B cell (primary cell): Measurements from ENCODE around the gene COL4A1. TPM values are rescaled to one million over a fixed set of nuclear protein-coding genes. Genes with fewer than 3 reads are reported as not detected.

ENCODE experiments used
- ATAC-seq: fragments of 200-7000 bp; cut with Tn5 transposase; one replicate; pipeline ENCODE4 v1.10.0; 2021; ENCODE audit warnings: low read depth, mild to moderate bottlenecking, moderate number of reproducible peaks, moderate library complexity
- CTCF ChIA-PET: fragments of 350-600 bp; sonication (Branson Sonifier 250); formaldehyde crosslinking; loops from one replicate; lab custom pipeline; 2021; ENCODE audit warnings: antibody characterized with exemption, inconsistent platforms; lab: Charles Lee
- POLR2A ChIA-PET: fragments of 350-600 bp; sonication (Branson Sonifier 250); formaldehyde crosslinking; loops from one replicate; lab custom pipeline; 2021; ENCODE audit warnings: antibody characterized with exemption; lab: Charles Lee
- DNase-seq: peaks from one replicate; pipeline ENCODE4 v3.0.0; 2013
- H2AFZ ChIP-seq: 2 replicates; pipeline ENCODE4 v1.6.1; 2012; ENCODE audit warnings: mild to moderate bottlenecking, low read depth, low read length; ENCODE audit not compliant: insufficient read depth, poor library complexity, severe bottlenecking
- H3K27ac ChIP-seq, 2 donors: 1 replicate in 1 of 2; 2 replicates in 1 of 2; pipeline ENCODE4 v1.5.1; 2012 to 2013; ENCODE audit warnings: low read length in 2 of 2, mild to moderate bottlenecking in 2 of 2, moderate library complexity in 1 of 2
- H3K27me3 ChIP-seq, 4 experiments: fragments of 200-600 bp in 1 of 4; sonication (generic) in 1 of 4; replicated peaks in 1 of 4; 1 replicate in 2 of 4; 2 replicates in 2 of 4; pipeline versions ENCODE4 v1.6.1 to v1.7.0; 2013 to 2016; ENCODE audit warnings: low read length in 3 of 4, mild to moderate bottlenecking in 2 of 4, mixed read lengths in 1 of 4, moderate library complexity in 1 of 4; ENCODE audit not compliant: insufficient read depth in 4 of 4, control insufficient read depth in 3 of 4; ENCODE audit errors: control extremely low read depth in 1 of 4
- H3K36me3 ChIP-seq, 2 experiments: replicated peaks in 1 of 2; 1 replicate in 1 of 2; 2 replicates in 1 of 2; pipeline versions ENCODE4 v1.6.1 to v1.7.1; 2013; ENCODE audit warnings: low read length in 1 of 2; ENCODE audit not compliant: insufficient read depth in 2 of 2, control insufficient read depth in 1 of 2; ENCODE audit errors: control extremely low read depth in 1 of 2, extremely low read depth in 1 of 2
- H3K4me1 ChIP-seq, 2 donors: fragments of 200-600 bp in 1 of 2; sonication (generic) in 1 of 2; 1 replicate in 1 of 2; 2 replicates in 1 of 2; pipeline versions ENCODE4 v1.5.1 to v1.6.1; 2013 to 2017; ENCODE audit warnings: low read length in 2 of 2; ENCODE audit not compliant: control insufficient read depth in 2 of 2, insufficient read depth in 2 of 2
- H3K4me2 ChIP-seq: replicated peaks from 2 replicates; pipeline ENCODE3; 2012; ENCODE audit warnings: mild to moderate bottlenecking, low read depth, low read length; ENCODE audit not compliant: poor library complexity, severe bottlenecking
- H3K4me3 ChIP-seq, 5 experiments: fragments of 200-600 bp in 1 of 5; sonication (generic) in 1 of 5; 1 replicate in 3 of 5; 2 replicates in 2 of 5; pipeline versions ENCODE4 v1.5.1 to v1.7.0; 2011 to 2016; ENCODE audit warnings: low read length in 4 of 5, mild to moderate bottlenecking in 4 of 5, low read depth in 2 of 5, control low read depth in 1 of 5, moderate library complexity in 1 of 5; ENCODE audit not compliant: insufficient read depth in 1 of 5; ENCODE audit errors: control extremely low read depth in 1 of 5, extremely low read depth in 1 of 5
- H3K79me2 ChIP-seq: fragments of 200-600 bp; sonication (generic); one replicate; pipeline ENCODE4 v1.6.0; 2016; ENCODE audit warnings: low read length; ENCODE audit not compliant: control insufficient read depth, insufficient read depth
- H3K9ac ChIP-seq: fragments of 200-600 bp; sonication (generic); 2 replicates; pipeline ENCODE4 v1.6.1; 2017; ENCODE audit warnings: mild to moderate bottlenecking, low read length, moderate library complexity
- H3K9me3 ChIP-seq, 3 donors: one replicate each; pipeline versions ENCODE4 v1.6.1 to v1.7.1; 2013; ENCODE audit warnings: low read length in 2 of 3; ENCODE audit not compliant: control insufficient read depth in 2 of 3, insufficient read depth in 1 of 3; ENCODE audit errors: control extremely low read depth in 1 of 3
- H4K20me1 ChIP-seq: 2 replicates; pipeline ENCODE4 v1.6.0; 2012; ENCODE audit warnings: mild to moderate bottlenecking, low read length; ENCODE audit not compliant: insufficient read depth, control insufficient read depth, poor library complexity, severe bottlenecking
- H3K27ac Mint-ChIP-seq: one replicate; pipeline ENCODE4 v1.8.0; 2021; ENCODE audit warnings: mixed read lengths
- H3K27me3 Mint-ChIP-seq: one replicate; pipeline ENCODE4 v1.8.0; 2021; ENCODE audit warnings: mixed read lengths
- H3K4me1 Mint-ChIP-seq: one replicate; pipeline ENCODE4 v1.8.0; 2021; ENCODE audit warnings: mixed read lengths
- H3K4me3 Mint-ChIP-seq: one replicate; pipeline ENCODE4 v1.8.0; 2021; ENCODE audit warnings: mixed read lengths
- H3K9me3 Mint-ChIP-seq: one replicate; pipeline ENCODE4 v1.8.0; 2022; ENCODE audit warnings: mixed read lengths; ENCODE audit not compliant: insufficient read depth
- CTCF ChIP-seq: fragments of 200-600 bp; IDR thresholded peaks from one replicate; pipeline ENCODE4 v1.8.0; 2022; ENCODE audit warnings: antibody characterized with exemption, mild to moderate bottlenecking
- EZH2 ChIP-seq: IDR thresholded peaks from 2 replicates; pipeline ENCODE4 v1.6.1; 2012; ENCODE audit warnings: borderline replicate concordance, low read depth, mild to moderate bottlenecking, moderate library complexity, low read length; ENCODE audit not compliant: insufficient read depth, poor library complexity, severe bottlenecking
- WGBS: methylation state at CpG from one replicate; pipeline ENCODE4 v1.1.5; 2013; ENCODE audit warnings: missing lambda C conversion rate; ENCODE audit not compliant: insufficient coverage; 5-methylcytosine and 5-hydroxymethylcytosine counted together
- intact Hi-C: fragments of 100-400 bp; cut with micrococcal nuclease; formaldehyde crosslinking; loops from one replicate; pipeline ENCODE4 v1.10.0; 2022
- polyA plus RNA-seq: library from polyadenylated mRNA; depleted of rRNA; stranded (reverse); fragments of >200 nt; gene quantifications from 2 replicates; pipeline ENCODE4 v1.2.3, GENCODE V29; 2012
- total RNA-seq, 2 donors: library from RNA; stranded (reverse); fragments of 120-200 nt in 1 of 2; gene quantifications; 1 replicate in 1 of 2; 2 replicates in 1 of 2; pipeline versions ENCODE4 v1.2.3 to v1.2.4, GENCODE V29; 2013 to 2022

COL4A1 gene
- total and polyA plus RNA-seq, 2 donors (not counting 1 experiment from before 2014, with no cell fraction given): not detected

- Histone ChIP-seq H3K27me3 (peaks cover 0 to 14% (median 4%) of the 10 kb centered on the region in 4 experiments), H3K9ac (no peak overlapping the region), H4K20me1 (no peaks in the 10 kb centered on the region), H3K4me3 (no peak overlapping the region), H3K36me3 (no peaks in the 10 kb centered on the region), H3K4me2 (no peak overlapping the region), H3K4me1 (no peaks in the 10 kb centered on the region), H2AFZ (no peak overlapping the region), H3K79me2 (no peaks in the 10 kb centered on the region), H3K9me3 (peaks cover 0 to 3% (median 0%) of the 10 kb centered on the region in 3 donors), H3K27ac (no peak overlapping the region)
- no peaks in the 10 kb centered on the region for H3K9me3 Mint-ChIP-seq
- ATAC-seq: no peak
- no peak overlapping the region for H3K4me3 Mint-ChIP-seq
- intact Hi-C loops: no loop called here
- TF ChIP-seq CTCF (no peak), EZH2 (no peak)
- no peak overlapping the region for H3K27ac Mint-ChIP-seq
- CTCF ChIA-PET: no interaction called here
- H3K4me1 Mint-ChIP-seq: no peaks in the 10 kb centered on the region
- H3K27me3 Mint-ChIP-seq: peaks cover 20% of the 10 kb centered on the region
- POLR2A ChIA-PET: no interaction called here
- DNase-seq: no peak
- WGBS: 83% methylated on average over 14 of the region's 18 CpGs
These were observed 186.7 kb downstream of the COL4A1 start for GRCh38 chr13:110119935-110120905.

- Histone ChIP-seq H3K79me2 (no peaks in the 10 kb centered on the region), H2AFZ (no peak overlapping the region), H3K4me1 (no peaks in the 10 kb centered on the region), H3K27me3 (peaks cover 0 to 14% (median 3%) of the 10 kb centered on the region in 4 experiments), H4K20me1 (no peaks in the 10 kb centered on the region), H3K9me3 (peaks cover 0 to 3% (median 0%) of the 10 kb centered on the region in 3 donors), H3K27ac (no peak overlapping the region), H3K4me2 (no peak overlapping the region), H3K36me3 (no peaks in the 10 kb centered on the region), H3K4me3 (no peak overlapping the region), H3K9ac (no peak overlapping the region)
- TF ChIP-seq EZH2 (no peak), CTCF (no peak)
- peaks cover 17% of the 10 kb centered on the region for H3K27me3 Mint-ChIP-seq
- POLR2A ChIA-PET: no interaction called here
- ATAC-seq (no peak), DNase-seq (no peak)
- no peak overlapping the region for H3K27ac Mint-ChIP-seq
- no peaks in the 10 kb centered on the region for H3K4me1 Mint-ChIP-seq
- WGBS: 77% methylated on average over 9 of the region's 11 CpGs
- H3K9me3 Mint-ChIP-seq: no peaks in the 10 kb centered on the region
- intact Hi-C loops: no loop called here
- CTCF ChIA-PET: no interaction called here
- no peak overlapping the region for H3K4me3 Mint-ChIP-seq
These were observed 188.9 kb downstream of the COL4A1 start for GRCh38 chr13:110118106-110118505.
